Activated naive CD4-positive, alpha-beta T cell treated with anti-CD3 and anti-CD28 coated beads, Interleukin-2, amount 50 U/mL, for 72 hours (primary cell): ENCODE data around the gene MLXIP. TPM values are rescaled to one million over a fixed set of nuclear protein-coding genes. Genes with fewer than 3 reads are reported as not detected.

ENCODE experiments used
- ATAC-seq, 2 donors: fragments of 150-1000 bp; cut with Tn5 transposase; 2 replicates each; pipeline ENCODE4 v1.10.0; 2021; ENCODE audit warnings: mild to moderate bottlenecking in 2 of 2, moderate library complexity in 2 of 2
- DNase-seq, 2 donors: peaks; one replicate each; pipeline ENCODE4 v3.0.0; 2021 to 2022; ENCODE audit warnings: low spot score in 2 of 2
- H3K27ac Mint-ChIP-seq, 2 donors: one replicate each; pipeline ENCODE4 v1.8.0; 2022; ENCODE audit warnings: mild to moderate bottlenecking in 2 of 2, mixed read lengths in 2 of 2
- H3K36me3 Mint-ChIP-seq, 2 donors: one replicate each; pipeline ENCODE4 v1.8.0; 2022; ENCODE audit warnings: mixed read lengths in 2 of 2
- H3K9me3 Mint-ChIP-seq, 2 donors: one replicate each; pipeline ENCODE4 v1.8.0; 2022; ENCODE audit warnings: mixed read lengths in 2 of 2
- total RNA-seq, 2 donors: library from RNA; stranded (reverse); gene quantifications; one replicate each; pipeline ENCODE4 v1.2.3, GENCODE V29; 2022

MLXIP gene
- total RNA-seq, 2 donors from 2014 or later = 34.9 to 36.0 TPM

- DNase-seq (no peak), ATAC-seq (no peak)
- no peaks in the 10 kb centered on the region for H3K9me3 Mint-ChIP-seq
- H3K36me3 Mint-ChIP-seq = no peaks in the 10 kb centered on the region
- peak overlapping the region; percentile 13 to 65 for H3K27ac Mint-ChIP-seq
Measured at GRCh38 chr12:122126713-122127597, 48.4 kb downstream of the MLXIP start.

GRCh38 chr12:122127839-122128238 is 49.3 kb downstream of the MLXIP start:
- no peaks in the 10 kb centered on the region for H3K36me3 Mint-ChIP-seq
- peak overlapping the region in 1 of 2 donors; percentile 13 for H3K27ac Mint-ChIP-seq
- no peaks in the 10 kb centered on the region for H3K9me3 Mint-ChIP-seq
- ATAC-seq (no peak), DNase-seq (no peak)

- ATAC-seq (no peak), DNase-seq (no peak)
- no peaks in the 10 kb centered on the region for H3K9me3 Mint-ChIP-seq
- H3K36me3 Mint-ChIP-seq = no peaks in the 10 kb centered on the region
- peak overlapping the region in 1 of 2 donors; percentile 13 for H3K27ac Mint-ChIP-seq
Measured at GRCh38 chr12:122128481-122128880, 49.9 kb downstream of the MLXIP start.

- Mint-ChIP-seq H3K27ac (no peak overlapping the region), H3K36me3 (no peaks in the 10 kb centered on the region), H3K9me3 (no peaks in the 10 kb centered on the region)
- no peak for ATAC-seq
- no peak for DNase-seq
Measured at GRCh38 chr12:122129131-122129530, 50.6 kb downstream of the MLXIP start.

GRCh38 chr12:122130150-122130549 is 51.6 kb downstream of the MLXIP start:
- Mint-ChIP-seq H3K36me3 (no peaks in the 10 kb centered on the region), H3K9me3 (no peaks in the 10 kb centered on the region), H3K27ac (no peak overlapping the region)
- DNase-seq (no peak), ATAC-seq (no peak)

- H3K36me3 Mint-ChIP-seq = no peaks in the 10 kb centered on the region
- peak overlapping the region in 1 of 2 donors; percentile 6 for H3K27ac Mint-ChIP-seq
- ATAC-seq (no peak), DNase-seq (no peak)
- no peaks in the 10 kb centered on the region for H3K9me3 Mint-ChIP-seq
Measured at GRCh38 chr12:122133192-122133950, 54.8 kb downstream of the MLXIP start.

GRCh38 chr12:122135437-122136031 is 57.0 kb downstream of the MLXIP start:
- no peaks in the 10 kb centered on the region for H3K36me3 Mint-ChIP-seq
- no peak for DNase-seq
- H3K9me3 Mint-ChIP-seq = no peaks in the 10 kb centered on the region
- peak overlapping the region; percentile 50 to 66 for H3K27ac Mint-ChIP-seq
- ATAC-seq = no peak

- Mint-ChIP-seq H3K36me3 (peaks cover 0 to 6% of the 10 kb centered on the region in 2 donors), H3K9me3 (no peaks in the 10 kb centered on the region), H3K27ac (peak overlapping the region in 1 of 2 donors; percentile 35)
- ATAC-seq = peak in 1 of 2 donors; percentile 25
- DNase-seq = no peak
Measured at GRCh38 chr12:122137229-122137628, 58.7 kb downstream of the MLXIP start.

GRCh38 chr12:122137681-122138080 is 59.1 kb downstream of the MLXIP start:
- Mint-ChIP-seq H3K9me3 (no peaks in the 10 kb centered on the region), H3K27ac (peak overlapping the region in 1 of 2 donors; percentile 35), H3K36me3 (peaks cover 0 to 6% of the 10 kb centered on the region in 2 donors)
- ATAC-seq (peak; percentile 13 to 33), DNase-seq (no peak)

GRCh38 chr12:122138181-122138580 is 59.6 kb downstream of the MLXIP start:
- DNase-seq (no peak), ATAC-seq (no peak)
- Mint-ChIP-seq H3K27ac (peak overlapping the region in 1 of 2 donors; percentile 35), H3K9me3 (no peaks in the 10 kb centered on the region), H3K36me3 (peaks cover 0 to 6% of the 10 kb centered on the region in 2 donors)

- no peak for ATAC-seq
- Mint-ChIP-seq H3K27ac (no peak overlapping the region), H3K36me3 (peaks cover 0 to 6% of the 10 kb centered on the region in 2 donors), H3K9me3 (no peaks in the 10 kb centered on the region)
- DNase-seq = no peak
Measured at GRCh38 chr12:122138616-122139015, 60.1 kb downstream of the MLXIP start.

- Mint-ChIP-seq H3K36me3 (peaks cover 0 to 6% of the 10 kb centered on the region in 2 donors), H3K9me3 (no peaks in the 10 kb centered on the region), H3K27ac (no peak overlapping the region)
- DNase-seq (no peak), ATAC-seq (peak in 1 of 2 donors; percentile 2)
Measured at GRCh38 chr12:122139266-122139665, 60.7 kb downstream of the MLXIP start.

GRCh38 chr12:122139941-122140340 is 61.4 kb downstream of the MLXIP start:
- peaks cover 0 to 6% of the 10 kb centered on the region in 2 donors for H3K36me3 Mint-ChIP-seq
- no peak overlapping the region for H3K27ac Mint-ChIP-seq
- ATAC-seq (no peak), DNase-seq (no peak)
- no peaks in the 10 kb centered on the region for H3K9me3 Mint-ChIP-seq

GRCh38 chr12:122140467-122141257 is 62.1 kb downstream of the MLXIP start:
- H3K27ac Mint-ChIP-seq = no peak overlapping the region
- ATAC-seq = no peak
- H3K9me3 Mint-ChIP-seq = no peaks in the 10 kb centered on the region
- no peak for DNase-seq
- peaks cover 0 to 6% of the 10 kb centered on the region in 2 donors for H3K36me3 Mint-ChIP-seq

GRCh38 chr12:122141911-122142725 is 63.6 kb downstream of the MLXIP start:
- H3K9me3 Mint-ChIP-seq = no peaks in the 10 kb centered on the region
- peak overlapping the region; percentile 14 to 82 for H3K27ac Mint-ChIP-seq
- DNase-seq (no peak), ATAC-seq (no peak)
- peaks cover 0 to 6% of the 10 kb centered on the region in 2 donors for H3K36me3 Mint-ChIP-seq
